T-helper 17 cell (primary cell): Measurements from ENCODE around the gene FKTN. TPM values are rescaled to one million over a fixed set of nuclear protein-coding genes. Genes with fewer than 3 reads are reported as not detected.
"Not testable (repeated sequence)": the region's sequence is repeated elsewhere in the genome, so short reads cannot be mapped to it uniquely, and the experiment has no call there.

Source experiments
- ATAC-seq: fragments of 150-1000 bp; cut with Tn5 transposase; 2 replicates; pipeline ENCODE4 v1.10.0; 2021; ENCODE audit warnings: mild to moderate bottlenecking, moderate library complexity
- DNase-seq, 3 donors: peaks; one replicate each; pipeline versions ENCODE4 v3.0.0 to v3.0.0-alpha.2; 2020 to 2021
- H3K9me3 ChIP-seq: one replicate; pipeline ENCODE4 v1.7.0; 2013; ENCODE audit warnings: low read length, mild to moderate bottlenecking; ENCODE audit not compliant: control insufficient read depth, poor library complexity, severe bottlenecking
- H3K27ac Mint-ChIP-seq: one replicate; pipeline ENCODE4 v1.8.0; 2022; ENCODE audit warnings: mild to moderate bottlenecking, moderate library complexity, mixed read lengths
- H3K27me3 Mint-ChIP-seq: one replicate; pipeline ENCODE4 v1.8.0; 2022; ENCODE audit warnings: mixed read lengths
- H3K36me3 Mint-ChIP-seq: one replicate; pipeline ENCODE4 v1.8.0; 2022; ENCODE audit warnings: low read depth, mixed read lengths
- H3K4me1 Mint-ChIP-seq: one replicate; pipeline ENCODE4 v1.8.0; 2022; ENCODE audit warnings: mild to moderate bottlenecking, mixed read lengths
- H3K4me3 Mint-ChIP-seq: one replicate; pipeline ENCODE4 v1.8.0; 2022; ENCODE audit warnings: mild to moderate bottlenecking, moderate library complexity, mixed read lengths
- total RNA-seq, 4 donors: library from RNA in 2 of 4; stranded (reverse) in 2 of 4; gene quantifications; one replicate each; pipeline ENCODE4 v1.2.3 and lab custom pipeline; 2022 to 2026

The FKTN gene
- total RNA-seq, 2 donors from 2014 or later = 9.2 to 9.3 TPM

- Mint-ChIP-seq H3K27ac (no peak overlapping the region), H3K36me3 (no peaks in the 10 kb centered on the region), H3K4me1 (peaks cover 10% of the 10 kb centered on the region), H3K4me3 (no peak overlapping the region), H3K27me3 (no peaks in the 10 kb centered on the region)
- DNase-seq (no peak), ATAC-seq (no peak)
- no peaks in the 10 kb centered on the region for H3K9me3 ChIP-seq
Observed at GRCh38 chr9:105554042-105554441, 3.9 kb upstream of the FKTN start.

- H3K27me3 Mint-ChIP-seq = no peaks in the 10 kb centered on the region
- ATAC-seq (no peak), DNase-seq (no peak)
- no peaks in the 10 kb centered on the region for H3K4me1 Mint-ChIP-seq
- no peaks in the 10 kb centered on the region for H3K9me3 ChIP-seq
- H3K4me3 Mint-ChIP-seq = no peak overlapping the region
- H3K27ac Mint-ChIP-seq = no peak overlapping the region
- H3K36me3 Mint-ChIP-seq = peaks cover 9% of the 10 kb centered on the region
Observed at GRCh38 chr9:105572455-105572854, 14.5 kb downstream of the FKTN start.

- not testable (repeated sequence) for H3K27ac Mint-ChIP-seq, H3K4me1 Mint-ChIP-seq, ATAC-seq, H3K27me3 Mint-ChIP-seq, H3K36me3 Mint-ChIP-seq, DNase-seq, H3K9me3 ChIP-seq, H3K4me3 Mint-ChIP-seq
Observed at GRCh38 chr9:105579952-105580351, 22.0 kb downstream of the FKTN start.

DNA sequence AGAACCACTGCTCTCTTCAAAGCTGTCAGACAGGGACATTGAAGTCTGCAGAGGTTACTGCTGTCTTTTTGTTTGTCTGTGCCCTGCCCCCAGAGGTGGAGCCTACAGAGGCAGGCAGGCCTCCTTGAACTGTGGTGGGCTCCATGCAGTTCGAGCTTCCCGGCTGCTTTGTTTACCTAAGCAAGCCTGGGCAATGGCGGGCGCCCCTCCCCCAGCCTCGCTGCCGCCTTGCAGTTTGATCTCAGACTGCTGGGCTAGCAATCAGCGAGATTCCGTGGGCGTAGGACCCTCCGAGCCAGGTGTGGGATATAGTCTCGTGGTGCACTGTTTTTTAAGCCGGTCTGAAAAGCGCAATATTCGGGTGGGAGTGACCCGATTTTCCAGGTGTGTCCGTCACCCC lies 23.6 kb downstream of the FKTN start:
- H3K9me3 ChIP-seq, ATAC-seq, H3K27me3 Mint-ChIP-seq, H3K36me3 Mint-ChIP-seq, H3K4me1 Mint-ChIP-seq, H3K4me3 Mint-ChIP-seq, H3K27ac Mint-ChIP-seq, DNase-seq: not testable (repeated sequence)

DNA sequence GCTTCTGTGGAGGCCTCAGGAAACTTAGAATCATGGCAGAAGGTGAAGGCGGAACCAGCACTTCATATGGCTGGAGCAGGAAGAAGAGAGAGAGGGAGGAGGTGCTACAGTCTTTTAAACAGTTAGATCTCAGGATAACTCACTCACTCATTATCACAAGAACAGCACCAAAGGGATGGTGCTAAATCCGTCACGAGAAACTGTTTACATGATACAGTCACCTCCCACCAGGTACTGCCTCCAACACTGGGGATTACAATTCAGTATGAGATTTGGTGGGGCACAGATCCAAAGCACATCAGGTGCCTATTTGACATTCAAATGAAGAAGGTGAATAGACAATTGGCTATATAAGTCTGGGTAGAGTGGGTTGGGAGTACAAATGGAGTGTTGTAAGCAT lies 35.2 kb downstream of the FKTN start:
- H3K36me3 Mint-ChIP-seq = peaks cover 3% of the 10 kb centered on the region
- DNase-seq = no peak
- H3K27ac Mint-ChIP-seq = no peak overlapping the region

GRCh38 chr9:105608721-105609598 lies 51.0 kb downstream of the FKTN start:
- Mint-ChIP-seq H3K27me3 (no peaks in the 10 kb centered on the region), H3K27ac (no peak overlapping the region), H3K36me3 (peaks cover 4% of the 10 kb centered on the region), H3K4me1 (peaks cover 2% of the 10 kb centered on the region), H3K4me3 (no peak overlapping the region)
- no peak for ATAC-seq
- no peaks in the 10 kb centered on the region for H3K9me3 ChIP-seq
- DNase-seq = no peak

More for the DNA sequence above, 35.2 kb downstream of the FKTN start:
- ATAC-seq = no peak
- no peaks in the 10 kb centered on the region for H3K27me3 Mint-ChIP-seq
- no peaks in the 10 kb centered on the region for H3K9me3 ChIP-seq
- H3K4me3 Mint-ChIP-seq = no peak overlapping the region
- H3K4me1 Mint-ChIP-seq = peaks cover 2% of the 10 kb centered on the region

DNA sequence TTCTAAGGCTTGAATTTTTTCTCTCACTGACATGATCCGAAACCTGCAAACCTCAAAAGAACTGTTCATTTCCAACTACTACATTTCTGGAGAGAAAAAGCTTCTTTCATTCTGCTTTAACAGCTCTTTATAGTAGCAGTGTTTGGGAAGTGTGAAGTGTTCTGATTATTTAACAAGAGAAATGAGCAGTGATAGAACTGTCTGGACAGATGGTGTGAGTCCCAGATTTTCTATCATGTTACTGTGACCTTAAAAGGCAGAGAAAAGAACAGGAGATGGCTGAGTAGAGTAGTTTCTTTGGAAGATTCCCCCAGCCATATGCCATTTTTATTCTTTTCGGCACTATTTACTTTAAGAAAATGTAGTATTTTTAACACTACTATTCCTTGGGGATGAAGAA lies 63.1 kb downstream of the FKTN start:
- Mint-ChIP-seq H3K27ac (no peak overlapping the region), H3K36me3 (peaks cover 9% of the 10 kb centered on the region), H3K4me1 (peaks cover 2% of the 10 kb centered on the region), H3K4me3 (no peak overlapping the region), H3K27me3 (no peaks in the 10 kb centered on the region)
- ATAC-seq (no peak), DNase-seq (no peak)
- H3K9me3 ChIP-seq = no peaks in the 10 kb centered on the region

GRCh38 chr9:105625088-105625487 lies 67.2 kb downstream of the FKTN start:
- Mint-ChIP-seq H3K27ac (no peak overlapping the region), H3K36me3 (peaks cover 14% of the 10 kb centered on the region), H3K4me3 (no peak overlapping the region), H3K4me1 (peaks cover 2% of the 10 kb centered on the region), H3K27me3 (no peaks in the 10 kb centered on the region)
- ATAC-seq (no peak), DNase-seq (no peak)
- no peaks in the 10 kb centered on the region for H3K9me3 ChIP-seq

DNA sequence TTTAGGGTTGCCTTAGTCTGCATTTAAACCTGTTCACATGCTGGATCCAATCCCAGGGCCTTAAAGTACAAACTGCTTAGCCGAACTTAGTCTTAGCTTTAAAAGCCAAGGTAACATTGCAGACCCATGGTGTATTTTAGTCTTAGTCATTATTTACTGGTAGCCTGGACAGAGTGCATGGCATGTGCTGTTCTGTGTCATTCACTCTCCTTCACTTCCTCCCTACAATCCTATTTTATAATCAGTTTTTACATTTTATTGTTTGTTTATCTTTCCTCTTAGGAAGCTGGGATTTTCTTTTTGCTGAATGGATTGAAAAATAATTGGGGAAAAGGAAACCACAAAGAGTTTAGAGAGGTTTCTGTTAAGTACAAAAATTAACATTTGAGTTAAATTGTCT lies 74.9 kb downstream of the FKTN start:
- DNase-seq = no peak
- Mint-ChIP-seq H3K27me3 (no peaks in the 10 kb centered on the region), H3K36me3 (peaks cover 8% of the 10 kb centered on the region), H3K4me1 (no peaks in the 10 kb centered on the region), H3K4me3 (no peak overlapping the region), H3K27ac (no peak overlapping the region)
- ATAC-seq = no peak
- H3K9me3 ChIP-seq = no peaks in the 10 kb centered on the region

DNA sequence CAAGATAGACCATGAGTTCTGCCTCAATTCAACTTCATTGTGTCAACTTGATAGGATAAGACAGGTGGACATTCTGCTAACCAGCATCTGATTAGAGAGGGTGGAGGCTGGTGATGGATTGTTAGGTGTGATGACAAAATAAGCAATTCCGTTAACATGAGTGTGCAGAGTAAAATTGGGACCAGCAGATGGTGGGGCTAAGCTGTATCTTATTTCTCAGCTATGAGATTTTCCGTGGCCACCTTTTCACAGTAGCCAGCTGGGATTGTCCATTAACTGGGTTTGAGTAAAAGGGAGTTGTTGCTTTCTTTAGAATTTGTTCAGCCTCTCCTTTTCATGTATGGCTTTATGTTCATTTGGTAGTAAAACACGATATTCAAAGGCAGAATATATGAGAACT lies 75.5 kb downstream of the FKTN start:
- no peaks in the 10 kb centered on the region for H3K9me3 ChIP-seq
- ATAC-seq (no peak), DNase-seq (no peak)
- no peaks in the 10 kb centered on the region for H3K27me3 Mint-ChIP-seq
- H3K36me3 Mint-ChIP-seq = peaks cover 8% of the 10 kb centered on the region
- H3K27ac Mint-ChIP-seq = no peak overlapping the region
- H3K4me3 Mint-ChIP-seq = no peak overlapping the region
- no peaks in the 10 kb centered on the region for H3K4me1 Mint-ChIP-seq

- no peak for ATAC-seq
- no peak overlapping the region for H3K27ac Mint-ChIP-seq
- H3K36me3 Mint-ChIP-seq = peaks cover 5% of the 10 kb centered on the region
Observed at GRCh38 chr9:105636331-105636730, 78.4 kb downstream of the FKTN start.

GRCh38 chr9:105637787-105638395 lies 80.0 kb downstream of the FKTN start:
- H3K9me3 ChIP-seq = no peaks in the 10 kb centered on the region
- H3K27me3 Mint-ChIP-seq = no peaks in the 10 kb centered on the region
- H3K4me3 Mint-ChIP-seq = no peak overlapping the region
- DNase-seq = no peak
- H3K27ac Mint-ChIP-seq = no peak overlapping the region
- H3K4me1 Mint-ChIP-seq = no peaks in the 10 kb centered on the region
- H3K36me3 Mint-ChIP-seq = peaks cover 5% of the 10 kb centered on the region
- ATAC-seq = no peak

More at GRCh38 chr9:105636331-105636730, 78.4 kb downstream of the FKTN start:
- no peaks in the 10 kb centered on the region for H3K27me3 Mint-ChIP-seq
- no peak for DNase-seq
- no peaks in the 10 kb centered on the region for H3K9me3 ChIP-seq
- no peaks in the 10 kb centered on the region for H3K4me1 Mint-ChIP-seq
- H3K4me3 Mint-ChIP-seq = no peak overlapping the region

DNA sequence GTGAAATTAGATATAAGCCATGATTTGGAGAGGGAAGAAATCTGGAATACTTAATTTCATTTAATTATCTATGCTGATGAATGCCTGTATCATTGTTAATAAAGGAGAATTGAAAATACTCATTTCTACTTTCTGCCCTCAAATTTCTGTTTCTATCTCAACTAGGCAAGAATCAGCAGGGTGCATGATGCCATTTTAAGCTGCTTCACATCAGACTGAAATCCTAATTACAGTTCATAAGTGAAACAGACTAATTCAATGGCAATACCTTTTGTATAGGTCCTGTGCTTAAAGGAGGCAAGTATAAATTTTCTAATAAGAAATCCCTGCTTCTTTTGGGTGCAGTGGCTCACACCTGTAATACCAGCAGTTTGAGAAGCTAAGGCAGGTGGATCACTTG lies 82.0 kb downstream of the FKTN start:
- Mint-ChIP-seq H3K36me3 (peaks cover 5% of the 10 kb centered on the region), H3K4me3 (no peak overlapping the region), H3K27me3 (no peaks in the 10 kb centered on the region), H3K4me1 (no peaks in the 10 kb centered on the region), H3K27ac (no peak overlapping the region)
- no peaks in the 10 kb centered on the region for H3K9me3 ChIP-seq
- DNase-seq = no peak
- no peak for ATAC-seq

DNA sequence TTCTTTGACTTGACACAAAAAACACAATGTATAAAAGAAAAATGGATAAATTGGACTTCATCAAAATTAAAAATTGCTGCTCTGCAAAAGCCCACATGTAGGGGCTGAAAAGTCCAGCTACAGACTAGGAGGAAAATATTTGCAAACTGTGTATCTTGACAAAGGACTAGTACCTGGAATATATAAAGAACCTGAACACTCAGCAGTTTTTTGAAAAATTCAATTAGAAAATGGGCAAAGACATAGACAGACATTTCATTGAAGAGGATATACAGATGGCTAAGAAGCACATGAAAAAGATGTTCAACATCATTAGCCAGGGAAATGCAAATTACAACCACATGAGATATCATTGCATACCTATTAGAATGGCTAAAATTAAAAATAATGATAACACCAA lies 85.9 kb downstream of the FKTN start:
- Mint-ChIP-seq H3K27me3 (no peaks in the 10 kb centered on the region), H3K4me1 (no peaks in the 10 kb centered on the region), H3K36me3 (peaks cover 3% of the 10 kb centered on the region), H3K27ac (no peak overlapping the region), H3K4me3 (no peak overlapping the region)
- ATAC-seq (no peak), DNase-seq (no peak)
- H3K9me3 ChIP-seq = no peaks in the 10 kb centered on the region
